HUES6 (cell line): Measurements from ENCODE around the gene MOCS1.

Experiments
- H3K27ac ChIP-seq: 2 replicates; pipeline ENCODE4 v1.7.0; 2013; ENCODE audit warnings: low read depth, mild to moderate bottlenecking, low read length, inconsistent platforms
- H3K27me3 ChIP-seq: 2 replicates; pipeline ENCODE4 v1.6.1; 2013; ENCODE audit warnings: low read length; ENCODE audit not compliant: control insufficient read depth, insufficient read depth
- H3K36me3 ChIP-seq: 2 replicates; pipeline ENCODE4 v1.6.1; 2013; ENCODE audit warnings: low read length; ENCODE audit not compliant: control insufficient read depth, insufficient read depth
- H3K4me1 ChIP-seq: 2 replicates; pipeline ENCODE4 v1.6.1; 2013; ENCODE audit warnings: low read length; ENCODE audit not compliant: control insufficient read depth, insufficient read depth
- H3K4me3 ChIP-seq: 2 replicates; pipeline ENCODE4 v1.5.1; 2013; ENCODE audit warnings: low read depth, low read length
- H3K9ac ChIP-seq: one replicate; pipeline ENCODE4 v1.6.1; 2013; ENCODE audit warnings: mild to moderate bottlenecking, low read length
- H3K9me3 ChIP-seq: 2 replicates; pipeline ENCODE4 v1.6.1; 2013; ENCODE audit warnings: low read depth, low read length; ENCODE audit not compliant: control insufficient read depth, insufficient read depth

Gene MOCS1

DNA sequence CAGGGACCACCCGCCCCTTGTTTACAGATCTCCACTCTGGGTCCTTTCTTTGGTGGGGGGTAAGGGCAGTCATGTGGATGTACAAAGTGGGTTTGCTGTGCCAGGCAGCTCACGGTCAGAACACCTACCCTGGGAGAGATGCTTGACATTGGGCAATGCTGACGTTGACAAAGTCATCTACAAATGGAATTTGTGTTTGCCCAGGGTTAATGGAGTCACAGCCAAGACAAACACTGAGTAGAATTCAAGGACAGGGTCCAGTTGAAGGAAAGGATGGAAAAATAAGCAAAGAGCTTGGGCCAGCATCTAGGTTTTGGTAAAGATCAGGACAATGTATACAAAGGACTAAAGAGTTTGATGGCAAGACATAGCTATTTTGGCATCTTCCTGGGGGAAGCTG, 54.7 kb downstream of the MOCS1 start:
- H3K9ac ChIP-seq = no peak overlapping the region
- no peaks in the 10 kb centered on the region for H3K9me3 ChIP-seq

DNA sequence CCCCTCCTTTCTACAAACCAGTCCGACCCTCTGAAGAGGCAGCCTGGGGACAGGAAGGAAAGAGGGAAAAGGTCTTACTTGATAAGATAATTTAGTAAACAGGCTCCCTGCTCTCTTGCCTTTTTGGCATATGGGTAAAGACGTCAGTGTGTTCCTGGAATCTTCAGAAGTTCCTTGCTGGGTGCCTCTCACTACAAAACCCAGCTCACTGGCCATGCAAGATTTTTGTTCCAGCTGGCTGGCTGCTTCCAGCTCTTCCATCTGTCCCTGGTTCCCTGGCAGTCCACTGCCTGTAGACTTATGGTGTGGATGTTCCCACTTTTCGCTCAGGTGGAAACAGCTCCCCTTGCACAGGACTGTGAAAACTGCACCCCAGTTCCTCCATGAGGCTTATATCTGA, 57.4 kb downstream of the MOCS1 start:
- no peaks in the 10 kb centered on the region for H3K27me3 ChIP-seq
- H3K27ac ChIP-seq = no peak overlapping the region
- H3K36me3 ChIP-seq = no peaks in the 10 kb centered on the region
- no peak overlapping the region for H3K9ac ChIP-seq
- H3K4me3 ChIP-seq = no peak overlapping the region
- H3K9me3 ChIP-seq = no peaks in the 10 kb centered on the region
- no peaks in the 10 kb centered on the region for H3K4me1 ChIP-seq

More for the DNA sequence above, 54.7 kb downstream of the MOCS1 start:
- Histone ChIP-seq H3K36me3 (no peaks in the 10 kb centered on the region), H3K27ac (no peak overlapping the region), H3K4me3 (no peak overlapping the region), H3K4me1 (no peaks in the 10 kb centered on the region; the same call in 1 of the 2 replicates), H3K27me3 (no peaks in the 10 kb centered on the region)

DNA sequence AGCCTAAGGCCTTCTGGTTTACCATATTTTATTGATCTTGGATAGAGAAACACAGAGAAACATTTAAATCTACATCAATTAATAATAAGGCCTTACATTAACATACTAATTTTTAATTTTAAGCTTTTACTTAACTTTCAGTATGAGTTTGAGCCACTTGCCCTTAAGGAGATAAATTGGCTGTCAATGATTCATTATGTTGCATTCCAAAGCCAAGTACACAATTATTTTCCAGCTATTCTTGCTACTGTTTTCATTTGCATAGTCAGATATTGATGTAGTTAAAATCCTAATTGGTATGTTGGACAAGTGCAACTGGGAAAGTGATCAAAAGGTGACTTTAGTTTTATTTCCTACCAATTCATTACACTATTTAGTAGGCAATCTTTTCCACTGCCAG, 58.2 kb downstream of the MOCS1 start:
- Histone ChIP-seq H3K9me3 (no peaks in the 10 kb centered on the region), H3K9ac (no peak overlapping the region), H3K36me3 (no peaks in the 10 kb centered on the region), H3K27ac (no peak overlapping the region), H3K4me3 (no peak overlapping the region), H3K27me3 (no peaks in the 10 kb centered on the region), H3K4me1 (no peaks in the 10 kb centered on the region)

DNA sequence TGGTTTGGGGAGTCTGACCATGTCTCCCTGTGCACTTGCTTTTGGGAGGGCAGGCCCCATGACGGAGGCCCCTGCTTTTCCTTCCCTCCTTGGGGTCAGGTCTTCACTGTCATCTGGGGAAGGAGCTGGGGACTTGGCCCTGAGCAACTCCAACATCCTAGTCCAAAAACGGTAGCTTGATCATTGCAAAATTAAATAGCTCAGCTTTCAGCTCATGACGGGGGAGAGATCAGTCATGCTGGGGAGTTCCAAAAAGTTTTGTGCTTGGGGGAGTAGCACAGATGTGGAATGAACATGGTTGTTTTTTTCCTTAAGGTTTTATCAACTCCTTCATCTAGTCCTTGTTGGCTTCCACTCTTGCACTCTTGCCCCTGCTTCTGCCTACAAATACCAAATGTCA, 60.8 kb downstream of the MOCS1 start:
- Histone ChIP-seq H3K36me3 (no peaks in the 10 kb centered on the region), H3K9ac (no peak overlapping the region), H3K4me1 (no peaks in the 10 kb centered on the region), H3K9me3 (no peaks in the 10 kb centered on the region), H3K4me3 (no peak overlapping the region), H3K27me3 (no peaks in the 10 kb centered on the region), H3K27ac (no peak overlapping the region)

DNA sequence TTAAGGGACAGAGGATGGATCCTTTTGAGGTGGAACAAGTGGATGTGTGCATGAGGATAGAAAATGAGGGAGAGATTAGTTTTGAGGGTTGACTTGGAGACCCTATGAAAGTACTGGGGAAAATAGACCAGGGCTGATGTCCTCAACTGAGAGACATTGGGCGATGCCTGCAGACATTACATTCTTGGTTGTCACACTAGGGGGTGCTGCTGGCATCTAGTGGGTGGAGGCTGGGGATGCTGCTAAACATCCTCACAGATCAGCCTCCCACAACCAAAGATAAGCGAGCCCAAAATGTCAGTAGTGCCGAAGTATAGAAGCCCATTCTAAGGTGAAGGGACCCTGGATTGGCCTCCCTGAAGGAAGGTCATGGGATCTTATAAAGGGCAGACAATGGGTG, 63.3 kb downstream of the MOCS1 start:
- Histone ChIP-seq H3K36me3 (no peaks in the 10 kb centered on the region), H3K27ac (no peak overlapping the region), H3K4me3 (no peak overlapping the region), H3K4me1 (0 out of 2 replicates have a peak, but pooled peaks cover 6% of the 10 kb centered on the region), H3K9me3 (no peaks in the 10 kb centered on the region), H3K9ac (no peak overlapping the region), H3K27me3 (no peaks in the 10 kb centered on the region)

DNA sequence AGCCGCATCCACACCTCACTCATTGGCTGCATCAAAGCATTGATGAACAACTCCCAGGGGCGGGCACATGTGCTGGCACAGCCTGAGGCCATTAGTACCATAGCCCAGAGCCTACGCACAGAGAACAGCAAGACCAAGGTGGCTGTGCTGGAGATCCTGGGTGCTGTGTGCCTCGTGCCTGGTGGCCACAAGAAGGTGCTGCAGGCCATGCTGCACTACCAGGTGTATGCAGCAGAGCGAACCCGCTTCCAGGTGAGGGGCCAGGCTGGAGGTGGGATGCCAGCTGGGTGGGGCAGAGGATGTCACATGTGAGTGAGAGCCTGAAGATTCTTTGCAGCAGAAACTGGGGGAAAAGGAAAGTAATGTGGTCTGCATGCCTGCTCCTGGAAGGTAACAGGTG, 66.7 kb downstream of the MOCS1 start:
- Histone ChIP-seq H3K9me3 (no peaks in the 10 kb centered on the region), H3K4me1 (peaks cover 11% of the 10 kb centered on the region), H3K36me3 (no peaks in the 10 kb centered on the region), H3K9ac (no peak overlapping the region), H3K27me3 (no peaks in the 10 kb centered on the region), H3K4me3 (no peak overlapping the region), H3K27ac (no peak overlapping the region)

DNA sequence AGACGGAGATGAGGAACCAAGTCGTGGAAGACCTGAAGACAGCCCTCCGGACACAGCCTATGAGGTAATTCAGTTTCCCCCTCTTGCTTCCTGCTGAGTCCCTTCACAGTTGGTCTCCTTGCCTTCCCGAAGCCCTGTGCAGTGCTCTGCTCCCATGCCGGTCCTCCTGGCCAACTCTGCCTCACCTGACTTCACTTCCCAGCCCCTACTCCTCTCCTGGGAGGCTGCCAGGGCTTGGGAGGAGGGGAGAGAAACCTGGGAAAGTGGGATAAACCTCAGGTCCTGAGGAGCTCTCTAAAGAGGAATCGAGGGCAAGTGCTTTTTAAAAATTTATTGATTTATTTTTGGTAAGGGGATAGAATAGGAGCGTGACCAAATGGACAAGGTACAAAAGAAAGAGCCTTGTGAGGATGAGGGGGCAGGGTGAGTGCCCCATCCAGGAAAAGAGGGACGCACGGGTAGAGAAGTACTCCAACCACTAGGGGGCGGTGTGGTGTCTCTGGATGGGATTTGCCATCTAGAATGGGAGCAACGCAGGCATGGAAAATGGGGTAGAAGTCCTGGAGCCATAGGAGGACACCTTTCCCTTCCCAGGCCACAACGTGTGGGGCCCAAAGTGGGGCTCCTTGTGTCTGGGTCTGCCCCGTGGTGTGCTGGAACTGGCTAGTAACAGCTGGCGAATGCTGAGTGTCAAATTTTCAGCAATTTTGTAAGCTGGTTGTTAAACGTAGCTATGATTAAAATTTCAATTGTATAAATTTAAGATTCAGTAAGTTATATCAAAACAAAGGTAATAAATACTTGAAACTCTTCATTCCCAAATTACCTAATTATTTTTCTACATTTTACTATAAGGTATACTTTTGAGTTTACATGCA, 69.0 kb downstream of the MOCS1 start:
- Histone ChIP-seq H3K27me3 (no peaks in the 10 kb centered on the region), H3K9ac (no peak overlapping the region), H3K9me3 (no peaks in the 10 kb centered on the region), H3K4me3 (no peak overlapping the region), H3K27ac (no peak overlapping the region), H3K36me3 (no peaks in the 10 kb centered on the region), H3K4me1 (peaks cover 11% of the 10 kb centered on the region)

DNA sequence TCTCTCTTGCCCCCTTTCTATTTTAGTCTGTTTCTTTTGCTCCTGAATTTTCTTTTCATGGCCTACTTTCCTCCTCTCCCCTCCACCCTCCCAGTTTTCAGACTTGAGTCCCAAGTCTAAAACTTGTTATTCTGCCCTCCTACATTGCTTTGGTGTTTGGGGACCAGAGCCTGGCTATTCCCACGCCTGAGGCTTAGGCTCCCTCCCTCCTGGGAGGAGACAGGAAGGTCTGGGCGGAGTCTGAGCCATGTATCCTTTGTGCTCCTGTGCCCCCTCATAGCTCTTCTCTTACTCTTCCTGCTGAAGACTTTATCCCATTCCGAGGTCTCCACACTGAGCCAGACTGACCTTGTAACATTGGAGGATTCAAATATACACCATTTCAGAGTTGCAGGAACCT, 72.6 kb downstream of the MOCS1 start:
- Histone ChIP-seq H3K27ac (no peak overlapping the region), H3K27me3 (no peaks in the 10 kb centered on the region), H3K4me1 (peaks cover 6% of the 10 kb centered on the region), H3K9me3 (no peaks in the 10 kb centered on the region), H3K9ac (no peak overlapping the region), H3K4me3 (no peak overlapping the region), H3K36me3 (no peaks in the 10 kb centered on the region)

DNA sequence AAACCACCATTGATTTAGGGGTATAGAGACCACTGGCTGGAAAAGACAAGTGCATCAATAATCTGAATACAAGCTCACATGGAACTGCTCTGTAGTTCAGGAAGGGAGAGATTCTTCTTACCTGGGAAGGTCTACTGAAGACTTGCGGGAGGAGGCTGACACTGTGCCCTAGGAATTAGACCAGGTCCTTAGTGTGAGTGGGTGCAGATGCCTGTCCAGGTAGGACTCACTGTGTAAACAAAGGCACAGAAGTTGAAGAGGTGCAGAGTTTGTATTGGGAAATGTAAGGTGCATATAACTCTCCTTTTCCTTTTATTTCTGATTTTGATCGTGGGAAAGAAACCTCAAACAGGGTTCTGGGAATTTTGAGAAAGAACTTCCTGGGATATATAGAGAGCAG, 75.2 kb downstream of the MOCS1 start:
- Histone ChIP-seq H3K4me3 (no peak overlapping the region), H3K27ac (no peak overlapping the region), H3K36me3 (no peaks in the 10 kb centered on the region), H3K4me1 (no peaks in the 10 kb centered on the region; the same call in 1 of the 2 replicates), H3K27me3 (no peaks in the 10 kb centered on the region), H3K9me3 (no peaks in the 10 kb centered on the region), H3K9ac (no peak overlapping the region)

DNA sequence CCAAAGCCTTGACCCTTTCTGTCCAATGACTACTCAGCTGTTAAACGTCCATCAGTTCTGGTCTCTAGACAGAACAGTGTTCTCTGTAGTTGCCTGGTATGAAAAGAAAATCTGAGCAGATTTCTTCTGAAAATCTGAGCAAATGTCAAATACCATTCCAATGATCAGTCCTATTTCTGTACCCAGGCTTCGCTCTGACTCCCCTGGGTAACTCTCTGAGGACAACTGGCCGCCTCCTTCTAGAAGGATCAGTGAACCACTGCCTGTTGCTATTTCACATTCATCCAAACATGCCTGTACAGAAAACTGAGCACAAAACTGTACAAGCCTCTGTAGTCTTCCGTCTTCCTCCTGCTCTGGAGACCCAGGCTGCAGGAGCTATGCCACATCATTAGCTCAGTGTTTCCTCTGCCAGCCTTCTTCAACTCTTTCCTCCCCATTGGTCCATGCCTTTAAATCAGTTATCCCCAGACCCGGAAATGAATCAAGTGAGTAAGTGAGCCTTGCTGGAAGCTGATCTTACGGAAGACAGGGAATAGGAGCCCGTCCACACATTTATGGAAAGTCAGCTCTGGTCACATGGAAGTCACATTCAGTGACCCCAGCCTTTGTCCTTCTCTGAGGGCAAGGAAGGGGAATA, 78.8 kb downstream of the MOCS1 start:
- Histone ChIP-seq H3K36me3 (no peaks in the 10 kb centered on the region), H3K9ac (no peak overlapping the region), H3K4me3 (no peak overlapping the region), H3K27ac (no peak overlapping the region), H3K9me3 (no peaks in the 10 kb centered on the region), H3K4me1 (no peaks in the 10 kb centered on the region), H3K27me3 (no peaks in the 10 kb centered on the region)
